Measurements from ENCODE around the gene ST8SIA2. TPM values are rescaled to one million over a fixed set of nuclear protein-coding genes. Genes with fewer than 3 reads are reported as not detected.

The ST8SIA2 gene
- total RNA-seq, 1 donor: 0.36 TPM

- Histone ChIP-seq H2AFZ (ENCODE audit: low read length) (no peak overlapping the region), H3K27me3 (ENCODE audit: insufficient read depth, low read length) (no peaks in the 10 kb centered on the region), H3K36me3 (ENCODE audit: insufficient read depth, low read length) (no peaks in the 10 kb centered on the region), H3K27ac (ENCODE audit: low read depth, low read length) (no peak overlapping the region), H3K9me3 (ENCODE audit: low read depth, low read length) (no peaks in the 10 kb centered on the region), H4K20me1 (ENCODE audit: insufficient read depth, low read length) (no peaks in the 10 kb centered on the region), H3K4me2 (ENCODE audit: insufficient read depth, low read length) (no peak overlapping the region), H3K4me1 (ENCODE audit: insufficient read depth, low read length) (no peaks in the 10 kb centered on the region), H3K79me2 (ENCODE audit: insufficient read depth, low read length) (no peaks in the 10 kb centered on the region), H3K4me3 (ENCODE audit: insufficient read depth, low read length) (no peak overlapping the region)
- TF ChIP-seq CTCF (IDR thresholded peaks at IDR 0.05; ENCODE audit: extremely low read depth, low read depth, low read length): no peak
- DNase-seq (ENCODE audit: insufficient read length, low spot score, missing footprints): no peak
Observed at GRCh38 chr15:92355307-92355706, 38.4 kb upstream of the ST8SIA2 start.

GRCh38 chr15:92361321-92362000 is 32.2 kb upstream of the ST8SIA2 start:
- no peak overlapping the region for H3K27ac ChIP-seq (ENCODE audit: low read depth, low read length)
- TF ChIP-seq CTCF (IDR thresholded peaks at IDR 0.05; ENCODE audit: extremely low read depth, low read depth, low read length): no peak

GRCh38 chr15:92362001-92362350 is 31.7 kb upstream of the ST8SIA2 start:
- H4K20me1 ChIP-seq (ENCODE audit: insufficient read depth, low read length): no peaks in the 10 kb centered on the region
- H3K27ac ChIP-seq (ENCODE audit: low read depth, low read length): no peak overlapping the region
- no peaks in the 10 kb centered on the region for H3K27me3 ChIP-seq (ENCODE audit: insufficient read depth, low read length)
- no peak overlapping the region for H2AFZ ChIP-seq (ENCODE audit: low read length)
- no peak overlapping the region for H3K4me3 ChIP-seq (ENCODE audit: insufficient read depth, low read length)
- no peak for DNase-seq (ENCODE audit: insufficient read length, low spot score, missing footprints)
- H3K4me2 ChIP-seq (ENCODE audit: insufficient read depth, low read length): no peak overlapping the region
- no peaks in the 10 kb centered on the region for H3K79me2 ChIP-seq (ENCODE audit: insufficient read depth, low read length)
- H3K36me3 ChIP-seq (ENCODE audit: insufficient read depth, low read length): no peaks in the 10 kb centered on the region
- H3K9me3 ChIP-seq (ENCODE audit: low read depth, low read length): no peaks in the 10 kb centered on the region
- TF ChIP-seq CTCF (IDR thresholded peaks at IDR 0.05; ENCODE audit: extremely low read depth, low read depth, low read length): no peak
- H3K4me1 ChIP-seq (ENCODE audit: insufficient read depth, low read length): no peaks in the 10 kb centered on the region

More at GRCh38 chr15:92361321-92362000, 32.2 kb upstream of the ST8SIA2 start:
- Histone ChIP-seq H3K27me3 (ENCODE audit: insufficient read depth, low read length) (no peaks in the 10 kb centered on the region), H3K9me3 (ENCODE audit: low read depth, low read length) (no peaks in the 10 kb centered on the region), H3K4me2 (ENCODE audit: insufficient read depth, low read length) (no peak overlapping the region), H3K36me3 (ENCODE audit: insufficient read depth, low read length) (no peaks in the 10 kb centered on the region), H3K79me2 (ENCODE audit: insufficient read depth, low read length) (no peaks in the 10 kb centered on the region), H3K4me1 (ENCODE audit: insufficient read depth, low read length) (no peaks in the 10 kb centered on the region), H4K20me1 (ENCODE audit: insufficient read depth, low read length) (no peaks in the 10 kb centered on the region), H3K4me3 (ENCODE audit: insufficient read depth, low read length) (no peak overlapping the region), H2AFZ (ENCODE audit: low read length) (no peak overlapping the region)
- no peak for DNase-seq (ENCODE audit: insufficient read length, low spot score, missing footprints)

- Histone ChIP-seq H3K36me3 (ENCODE audit: insufficient read depth, low read length) (no peaks in the 10 kb centered on the region), H3K4me1 (ENCODE audit: insufficient read depth, low read length) (no peaks in the 10 kb centered on the region), H3K27me3 (ENCODE audit: insufficient read depth, low read length) (no peaks in the 10 kb centered on the region), H2AFZ (ENCODE audit: low read length) (no peak overlapping the region), H3K79me2 (ENCODE audit: insufficient read depth, low read length) (no peaks in the 10 kb centered on the region), H3K27ac (ENCODE audit: low read depth, low read length) (no peak overlapping the region), H3K4me2 (ENCODE audit: insufficient read depth, low read length) (no peak overlapping the region), H3K9me3 (ENCODE audit: low read depth, low read length) (no peaks in the 10 kb centered on the region), H4K20me1 (ENCODE audit: insufficient read depth, low read length) (no peaks in the 10 kb centered on the region), H3K4me3 (ENCODE audit: insufficient read depth, low read length) (no peak overlapping the region)
- TF ChIP-seq CTCF (IDR thresholded peaks at IDR 0.05; ENCODE audit: extremely low read depth, low read depth, low read length): no peak
- no peak for DNase-seq (ENCODE audit: insufficient read length, low spot score, missing footprints)
Observed at GRCh38 chr15:92365084-92365483, 28.6 kb upstream of the ST8SIA2 start.
